K562 (cell line): ENCODE data around the gene ATF1. TPM values are rescaled to one million over a fixed set of nuclear protein-coding genes. Genes with fewer than 3 reads are reported as not detected.

ENCODE experiments used
- ATAC-seq: fragments of 200-7000 bp; cut with Tn5 transposase; 3 replicates; pipeline ENCODE4 v1.9.1; 2020; ENCODE audit warnings: moderate library complexity
- BruUV-seq: library from RNA; stranded (reverse); fragments of 400-500 nt; replicated peaks from 2 replicates; lab custom pipeline; 2021; lab: Mats Ljungman, UMichigan
- CTCF ChIA-PET: fragments of 300-600 bp; formaldehyde crosslinking; extraction: SDS; loops from one replicate; lab custom pipeline; 2021; ENCODE audit warnings: low intra/inter-chr PET ratio; lab: Yijun Ruan, JAX
- POLR2A ChIA-PET: fragments of 300-600, 350-650 bp; sonication (Branson Sonifier 250); formaldehyde crosslinking; extraction: SDS; loops from one replicate; lab custom pipeline; 2021; ENCODE audit warnings: antibody characterized with exemption, inconsistent platforms; lab: Yijun Ruan, JAX
- DNase-seq, 4 experiments: peaks; one replicate each; pipeline versions ENCODE4 v3.0.0 to v3.0.0-alpha.2; 2011 to 2018; ENCODE audit warnings: low spot score in 3 of 4, mixed read lengths in 3 of 4; ENCODE audit errors: extremely low read depth in 1 of 4
- FAIRE-seq: peaks from 2 replicates; lab custom pipeline; 2011; peaks lifted over from hg19 to GRCh38; lab: Jason Lieb, UNC
- H2AFZ ChIP-seq: 2 replicates; pipeline ENCODE4 v1.6.0; 2011; ENCODE audit warnings: low read depth, low read length, control low read depth, inconsistent platforms
- H3K27ac ChIP-seq: fragments of 200-600 bp; 3 replicates; pipeline ENCODE4 v1.8.0; 2011; ENCODE audit warnings: low read depth, mild to moderate bottlenecking, control low read depth, inconsistent platforms, low read length, moderate library complexity, mixed read lengths; ENCODE audit errors: extremely low read depth
- H3K27me3 ChIP-seq, 2 experiments: fragments of 300-600 bp in 1 of 2; 2 replicates in 1 of 2; 3 replicates in 1 of 2; pipeline versions ENCODE4 v1.6.0 to v1.8.0; 2011; ENCODE audit warnings: inconsistent platforms in 2 of 2, low read length in 2 of 2, mild to moderate bottlenecking in 1 of 2, mixed read lengths in 1 of 2, moderate library complexity in 1 of 2; ENCODE audit not compliant: control insufficient read depth in 2 of 2, insufficient read depth in 2 of 2
- H3K36me3 ChIP-seq: fragments of 300-600 bp; 3 replicates; pipeline ENCODE4 v1.8.0; 2011; ENCODE audit warnings: mild to moderate bottlenecking, low read length, inconsistent platforms; ENCODE audit not compliant: control insufficient read depth, insufficient read depth
- H3K4me1 ChIP-seq, 2 experiments: fragments of 200-600 bp in 1 of 2; replicated peaks in 1 of 2; 2 replicates in 1 of 2; 3 replicates in 1 of 2; pipeline versions ENCODE4 v1.5.1 to v1.8.0; 2011; ENCODE audit warnings: inconsistent platforms in 2 of 2, low read length in 2 of 2, mild to moderate bottlenecking in 1 of 2, mixed read lengths in 1 of 2, moderate library complexity in 1 of 2; ENCODE audit not compliant: control insufficient read depth in 2 of 2, insufficient read depth in 2 of 2
- H3K4me2 ChIP-seq: 2 replicates; pipeline ENCODE4 v1.6.1; 2011; ENCODE audit warnings: low read length, control low read depth, inconsistent platforms, mixed read lengths; ENCODE audit not compliant: insufficient read depth
- H3K4me3 ChIP-seq: fragments of 200-600 bp; sonication (generic), shearing (Covaris generic); 2 replicates; pipeline ENCODE4 v1.5.1; 2016; ENCODE audit warnings: control low read depth, inconsistent platforms
- H3K79me2 ChIP-seq: fragments of 200-600 bp; 3 replicates; pipeline ENCODE4 v1.8.0; 2011; ENCODE audit warnings: low read length, inconsistent platforms; ENCODE audit not compliant: control insufficient read depth, insufficient read depth
- H3K9ac ChIP-seq, 2 experiments: 2 replicates each; pipeline versions ENCODE4 v1.6.0 to v1.6.1; 2011; ENCODE audit warnings: low read depth in 2 of 2, low read length in 2 of 2, control low read depth in 1 of 2, inconsistent platforms in 1 of 2, mild to moderate bottlenecking in 1 of 2, mixed read lengths in 1 of 2; ENCODE audit not compliant: insufficient read depth in 1 of 2
- H3K9me1 ChIP-seq: one replicate; pipeline ENCODE4 v1.6.0; 2011; ENCODE audit warnings: inconsistent platforms, mild to moderate bottlenecking, low read length, moderate library complexity; ENCODE audit not compliant: control insufficient read depth, insufficient read depth
- H3K9me3 ChIP-seq: replicated peaks from 2 replicates; pipeline ENCODE4 v1.5.1; 2011; ENCODE audit warnings: low read depth, low read length, inconsistent platforms; ENCODE audit not compliant: control insufficient read depth, insufficient read depth
- H4K20me1 ChIP-seq: replicated peaks from 2 replicates; pipeline ENCODE4 v1.6.1; 2011; ENCODE audit warnings: low read length, inconsistent platforms, mixed read lengths; ENCODE audit not compliant: control insufficient read depth, insufficient read depth
- PML ChIP-seq: IDR thresholded peaks from 2 replicates; pipeline ENCODE4 v1.6.1; 2012; ENCODE audit warnings: low read length, inconsistent platforms
- TCF3 ChIP-seq: sonication (generic); formaldehyde crosslinking; IDR thresholded peaks from 2 replicates; pipeline ENCODE4 v1.4.0; 2020; ENCODE audit warnings: mild to moderate bottlenecking, missing genetic modification reagents
- THRAP3 ChIP-seq: fragments of 450-650 bp; IDR thresholded peaks from 2 replicates; pipeline ENCODE4 v1.6.1; 2016; ENCODE audit warnings: mild to moderate bottlenecking, inconsistent platforms, borderline replicate concordance
- ZFP36 ChIP-seq: fragments of 150-350 bp; IDR thresholded peaks from 2 replicates; pipeline ENCODE4 v1.6.1; 2018; ENCODE audit warnings: low read length, low read depth; ENCODE audit not compliant: partially characterized antibody
- ZNF583 ChIP-seq: fragments of 250-450 bp; sonication (Bioruptor Pico); IDR thresholded peaks from 2 replicates; pipeline ENCODE4 v1.4.0; 2020
- ZNF668 ChIP-seq: fragments of 250-450 bp; sonication (Bioruptor Pico); IDR thresholded peaks from 2 replicates; pipeline ENCODE4 v1.8.0; 2022; ENCODE audit warnings: mild to moderate bottlenecking, inconsistent platforms
- WGBS: fragments of 100-300 bp; shearing (Covaris generic); methylation state at CpG from one replicate; pipeline ENCODE4 v1.1.6; 2016; ENCODE audit warnings: low coverage, mixed read lengths; ENCODE audit not compliant: insufficient coverage; ENCODE audit errors: missing lambda C conversion rate; 5-methylcytosine and 5-hydroxymethylcytosine counted together
- in situ Hi-C: fragments of 300-500 bp; cut with MboI; formaldehyde crosslinking; loops from 4 replicates; pipeline ENCODE4 v1.15.0; 2018; ENCODE audit warnings: inconsistent platforms, mixed read lengths
- intact Hi-C: fragments of 100-400 bp; cut with micrococcal nuclease; formaldehyde crosslinking; loops from 2 replicates; pipeline ENCODE4 v1.14.2; 2022
- polyA plus RNA-seq, 8 experiments: library from polyadenylated mRNA; depleted of rRNA in 4 of 8; stranded (reverse) in 5 of 8; unstranded in 3 of 8; fragments of >200 nt; fragmentation: Nextera tagmentation in 2 of 8; fragmentation: Illumina TruSeq in 1 of 8; extraction: Ambion mirVana in 2 of 8; extraction: Trizol in 1 of 8; gene quantifications; 2 replicates each; pipeline versions ENCODE4 v1.2.1 to v1.2.3, GENCODE V29; 2011 to 2014; ENCODE audit warnings: inconsistent platforms in 1 of 8, missing spikeins in 1 of 8
- total RNA-seq, 7 experiments: library from RNA; depleted of rRNA in 6 of 7; stranded (reverse); fragments of >200 nt in 6 of 7; fragmentation: Illumina TruSeq in 2 of 7; extraction: Trizol in 2 of 7; gene quantifications; 2 replicates each; pipeline versions ENCODE4 v1.2.1 to v1.2.3, GENCODE V29; 2011 to 2021; ENCODE audit warnings: low replicate concordance in 1 of 7

Gene ATF1
- total and polyA plus RNA-seq, 9 of the 15 experiments (the other 6 are each of a cell fraction or from before 2014, with no cell fraction given): 19.8 to 83.5 (median 51.4) TPM

DNA sequence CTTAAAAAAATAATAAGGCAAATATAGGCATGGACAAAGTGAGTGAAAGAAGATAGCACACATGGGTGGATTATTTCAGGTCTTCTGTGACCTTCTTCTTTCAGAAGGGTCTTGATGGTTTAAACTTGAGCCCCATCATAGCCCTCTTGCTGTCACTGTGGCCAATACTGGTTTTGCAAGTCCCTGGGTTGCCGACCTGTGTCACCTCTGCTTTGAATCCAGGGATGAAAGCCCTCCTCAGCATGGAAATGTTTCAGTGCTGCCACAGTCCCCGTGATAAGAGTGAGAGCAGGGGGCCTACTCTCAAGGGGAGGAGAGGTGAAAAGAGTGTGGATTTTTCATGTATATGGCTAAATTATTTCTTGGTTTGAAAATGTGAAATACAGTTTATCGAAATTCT lies 30.2 kb upstream of the ATF1 start:
- FAIRE-seq: no peak
- DNase-seq: no peak
- CTCF ChIA-PET: interaction anchor here (0.7 to 1.6 kb wide), 3 partner anchors 230 to 618 kb away, joined by 3 to 6 read pairs (median 5); no protein-coding TSS in a partner anchor
- Histone ChIP-seq H3K9ac (no peak overlapping the region), H3K4me2 (no peak overlapping the region), H3K4me1 (peaks cover 0 to 3% of the 10 kb centered on the region in 2 experiments; a peak in 1 of 5 replicates), H3K27ac (no peak overlapping the region), H4K20me1 (peaks cover 3% of the 10 kb centered on the region; the same call in 1 of the 2 replicates), H3K4me3 (no peak overlapping the region), H3K9me3 (no peaks in the 10 kb centered on the region), H3K36me3 (peaks cover 74% of the 10 kb centered on the region), H2AFZ (no peak overlapping the region), H3K9me1 (no peaks in the 10 kb centered on the region), H3K79me2 (no peaks in the 10 kb centered on the region), H3K27me3 (no peaks in the 10 kb centered on the region)
- no peak for TF ChIP-seq THRAP3
- no peak for TF ChIP-seq ZNF583 (CRISPR knock-in tag)
- TF ChIP-seq ZNF668 (CRISPR knock-in tag): no peak
- no peak for TF ChIP-seq PML
- no peak for TF ChIP-seq ZFP36
- no peak for TF ChIP-seq TCF3 (CRISPR knock-in tag)
- POLR2A ChIA-PET: no interaction called here
- intact Hi-C loops: loop anchor here (1.0 kb wide), 1 partner anchor 228 kb away; no protein-coding TSS in a partner anchor
- ATAC-seq: no peak
- 70% methylated on average over 3 of the region's 3 CpGs for WGBS
- in situ Hi-C loops: no loop called here
- BruUV-seq: no TSS peak
